SKM-1 treated with dmso at 0.1 percent for 144 hours (cell line): Measurements from ENCODE around the gene C2CD2.

ENCODE experiments used
- DNase-seq: peaks from one replicate; lab custom pipeline; 2025; ENCODE audit not compliant: unreplicated experiment; lab: John Stamatoyannopoulos, UW

The C2CD2 gene

DNA sequence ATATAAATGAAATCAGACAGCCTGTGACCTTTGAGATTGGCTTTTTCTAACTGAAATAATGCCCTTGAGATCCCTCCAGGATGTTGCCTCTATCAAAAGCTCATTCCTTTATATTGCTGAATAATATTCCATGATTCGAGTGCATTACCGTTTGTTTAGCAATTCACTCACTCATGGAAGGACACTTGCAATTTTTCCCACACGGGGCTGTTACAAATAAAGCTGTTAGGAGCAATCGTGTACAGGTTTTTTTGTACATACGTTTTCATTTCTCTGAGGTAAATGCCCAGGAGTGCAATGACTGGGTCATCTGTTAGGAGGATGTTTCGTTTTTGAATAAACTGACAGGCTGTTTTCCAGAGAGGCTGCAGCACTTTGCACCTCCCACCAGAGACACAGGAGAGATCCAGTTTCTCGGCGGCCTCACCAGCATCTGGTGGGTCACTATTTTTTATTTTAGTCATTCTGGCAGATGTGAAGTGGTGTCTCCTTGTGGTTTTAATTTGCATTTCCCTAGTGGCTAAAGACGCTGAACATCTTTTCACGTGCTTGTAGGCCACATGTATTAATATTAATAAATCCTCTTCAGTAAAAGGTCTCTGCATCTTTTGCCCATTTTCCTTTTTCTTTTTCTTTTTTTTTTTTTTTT lies 85.6 kb downstream of the C2CD2 start:
- no peak for DNase-seq

DNA sequence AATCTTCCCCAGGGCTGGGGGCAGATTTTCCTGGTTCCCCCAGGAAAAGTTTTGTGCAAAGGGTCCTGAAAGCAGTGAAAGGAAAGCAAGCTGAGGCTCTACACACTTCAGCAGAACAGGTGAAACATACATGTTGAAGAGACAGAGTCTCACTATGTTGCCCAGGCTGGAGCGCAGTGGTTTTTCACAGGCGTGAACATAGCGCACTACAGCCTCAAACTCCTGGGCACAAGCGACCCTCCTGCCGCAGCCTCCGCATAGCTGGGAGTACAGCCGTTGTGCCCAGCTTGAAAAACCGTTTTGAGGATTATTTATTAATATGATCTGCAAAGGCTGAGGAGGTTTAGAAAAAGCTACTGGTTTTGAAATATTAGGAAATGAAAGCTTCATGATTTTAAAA lies 86.5 kb downstream of the C2CD2 start:
- no peak for DNase-seq

DNA sequence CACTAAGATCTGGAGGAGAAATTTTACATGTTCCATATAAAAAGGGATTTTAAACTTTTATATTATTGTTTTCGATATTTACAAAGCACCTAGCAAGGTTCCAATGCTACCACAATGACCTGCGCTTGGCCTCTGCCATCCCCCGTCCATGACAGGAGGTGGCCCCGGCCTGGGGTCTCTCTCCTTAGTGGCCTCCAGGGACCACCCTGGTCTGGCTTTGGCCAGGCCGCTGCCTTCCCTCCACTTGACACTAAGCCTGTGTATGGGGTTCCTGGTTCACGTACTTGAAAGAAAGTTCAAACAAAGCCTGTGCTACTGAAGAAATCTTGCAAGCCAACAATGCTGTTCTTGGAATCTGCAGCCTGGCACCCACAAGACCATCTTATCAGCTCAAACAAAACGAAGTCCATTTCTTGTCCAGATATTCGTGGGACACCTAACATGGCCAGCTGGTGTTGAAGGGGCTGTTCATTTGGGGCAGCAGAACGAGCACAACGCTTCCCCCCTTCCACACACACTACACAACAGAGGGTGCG lies 87.5 kb downstream of the C2CD2 start:
- DNase-seq = no peak

DNA sequence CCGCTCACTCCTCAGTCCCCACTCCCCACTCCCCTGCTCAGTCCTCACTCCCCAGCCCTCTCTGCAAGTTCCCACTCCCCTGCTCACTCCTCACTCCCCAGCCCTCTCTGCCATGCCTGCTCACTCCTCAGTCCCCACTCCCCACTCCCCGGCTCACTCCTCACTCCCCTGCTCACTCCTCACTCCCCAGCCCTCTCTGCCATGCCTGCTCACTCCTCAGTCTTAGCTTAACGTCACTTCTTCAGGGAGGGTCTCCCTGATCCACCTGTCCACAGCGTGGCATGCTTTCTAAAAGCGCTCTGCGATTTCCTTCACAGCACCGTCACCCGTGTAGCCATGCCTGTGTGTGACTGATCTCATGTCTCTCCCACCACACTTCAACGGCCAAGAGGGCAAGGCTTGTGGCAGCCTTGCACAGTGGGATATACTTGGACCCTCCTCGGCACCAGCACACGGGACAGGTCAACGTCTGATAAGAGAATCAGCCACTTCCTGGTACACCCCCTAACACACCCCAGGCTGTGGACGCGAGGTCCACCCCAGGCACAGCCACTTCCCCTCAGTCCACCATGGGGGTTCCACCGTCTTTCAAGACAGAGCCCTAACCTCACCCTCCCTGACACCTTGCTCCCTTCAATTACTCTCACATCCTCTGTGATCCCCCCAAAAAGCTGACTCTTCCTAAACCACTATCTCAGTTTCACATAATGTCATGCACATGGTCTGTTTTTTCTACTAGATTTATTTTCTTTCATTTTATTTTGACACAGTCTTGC lies 88.6 kb downstream of the C2CD2 start:
- DNase-seq = no peak

DNA sequence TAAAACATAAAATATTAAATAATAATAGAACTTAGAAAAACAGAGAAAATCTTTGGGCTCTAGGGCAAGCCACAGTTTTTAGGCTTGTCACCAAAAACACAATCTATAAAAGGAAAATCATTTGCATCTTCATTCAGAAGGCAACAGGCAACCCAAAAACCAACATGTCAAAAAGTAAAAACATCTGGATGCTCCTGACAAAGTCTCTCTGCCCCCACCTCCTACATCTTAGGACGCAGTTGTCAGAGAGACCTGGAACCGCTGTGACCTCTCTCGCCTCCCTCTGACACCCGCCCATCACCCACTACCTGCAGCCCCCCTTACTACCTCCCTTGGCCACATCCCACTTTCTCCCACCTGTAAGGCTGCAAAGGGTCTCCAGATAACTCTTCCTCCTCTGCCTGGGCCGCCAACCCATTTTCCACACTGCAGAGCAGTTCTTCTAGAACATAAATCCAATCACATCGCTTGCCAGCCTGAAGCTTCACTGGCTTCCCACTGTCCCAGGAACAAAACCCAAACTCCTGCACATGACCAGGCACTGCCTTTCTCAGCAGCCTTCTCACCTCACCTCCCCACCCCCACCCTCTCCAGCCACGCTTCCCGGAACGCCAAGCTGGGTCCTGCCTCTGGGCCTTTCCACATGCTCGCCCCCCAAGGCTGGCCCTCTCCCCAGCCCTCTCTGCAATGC lies 89.4 kb downstream of the C2CD2 start:
- DNase-seq = no peak

DNA sequence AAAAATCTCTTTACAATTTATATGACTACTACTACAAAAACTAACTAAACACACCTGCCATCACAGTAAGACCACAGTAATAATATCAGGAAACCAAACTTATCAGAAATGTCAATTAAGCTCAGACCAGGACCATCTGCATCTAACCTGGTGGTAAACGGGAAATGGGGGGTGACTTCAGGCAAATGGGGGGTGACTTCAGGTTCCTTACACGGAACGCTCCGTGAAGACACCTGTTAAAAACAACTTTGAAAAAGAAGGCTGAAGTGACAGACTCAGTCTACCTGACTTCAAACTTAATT lies 90.4 kb downstream of the C2CD2 start:
- no peak for DNase-seq

DNA sequence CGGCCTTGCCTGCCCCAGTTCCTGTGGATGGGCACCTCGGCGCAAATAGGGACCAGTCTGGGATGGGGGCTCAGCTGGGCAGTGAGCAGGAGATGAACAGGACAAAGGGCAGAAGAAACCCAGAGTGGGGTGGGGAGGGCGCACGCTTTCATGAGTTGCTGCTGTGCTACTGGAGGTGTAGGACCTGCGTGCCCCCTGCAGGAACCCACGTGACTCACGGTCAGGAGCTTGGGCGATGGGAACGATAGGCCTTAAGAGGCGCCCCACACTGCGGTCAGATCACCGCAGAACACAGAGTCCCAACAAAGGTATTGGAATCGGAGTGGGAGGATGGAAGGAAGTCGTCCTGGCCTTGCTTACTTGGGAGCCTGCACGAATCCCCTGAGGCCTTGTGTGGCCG lies 91.8 kb downstream of the C2CD2 start:
- no peak for DNase-seq

DNA sequence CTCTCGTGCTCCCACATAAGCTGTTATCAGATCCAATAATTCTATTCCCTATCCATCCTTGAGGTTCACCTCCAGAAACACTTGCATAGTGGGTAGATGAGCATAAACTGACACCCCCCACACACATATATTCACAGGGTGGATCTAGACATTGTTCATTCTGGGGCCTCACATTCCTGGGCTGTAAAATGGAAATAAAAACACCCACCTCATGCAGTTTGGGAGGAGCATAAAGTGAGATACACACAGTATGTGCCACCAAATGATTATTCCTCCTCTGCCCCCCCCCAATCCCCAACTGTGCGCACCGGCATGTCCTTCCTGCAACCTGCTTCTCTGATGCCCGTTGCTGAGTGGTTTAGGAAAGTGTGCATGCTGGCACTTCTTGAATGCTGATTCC lies 92.6 kb downstream of the C2CD2 start:
- no peak for DNase-seq

DNA sequence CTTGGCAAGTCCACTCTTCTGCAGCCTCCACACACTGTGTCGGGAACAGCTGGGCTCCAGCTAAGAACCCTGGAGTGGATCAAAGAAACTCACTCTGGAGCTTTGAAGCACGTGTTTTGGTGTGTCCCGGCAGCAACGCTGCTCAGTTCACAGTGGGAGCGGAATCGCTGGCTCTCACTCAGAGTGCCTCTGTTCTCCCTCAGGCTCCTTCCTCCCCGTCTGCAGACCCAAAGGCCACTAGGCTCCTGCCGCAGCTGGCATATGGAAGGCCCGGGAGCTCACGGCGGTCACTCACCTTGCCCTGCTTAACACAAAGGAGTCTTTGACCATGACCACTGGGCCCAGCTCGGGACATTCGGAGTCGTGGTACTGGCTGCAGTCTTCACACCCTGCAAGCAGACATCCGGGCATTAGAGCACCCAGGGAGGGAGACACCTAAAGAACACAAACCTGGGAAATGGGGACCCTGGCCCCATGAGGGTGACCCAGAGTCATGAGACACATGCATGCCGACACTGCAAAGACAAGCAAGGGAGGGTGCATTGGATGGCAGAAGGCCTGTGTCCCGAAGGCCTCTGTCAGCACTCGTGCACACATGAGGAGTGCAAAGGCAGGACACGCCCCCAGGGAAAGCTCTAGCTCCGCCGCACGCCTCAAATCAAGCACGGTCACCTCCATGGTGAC lies 94.4 kb downstream of the C2CD2 start:
- no peak for DNase-seq

DNA sequence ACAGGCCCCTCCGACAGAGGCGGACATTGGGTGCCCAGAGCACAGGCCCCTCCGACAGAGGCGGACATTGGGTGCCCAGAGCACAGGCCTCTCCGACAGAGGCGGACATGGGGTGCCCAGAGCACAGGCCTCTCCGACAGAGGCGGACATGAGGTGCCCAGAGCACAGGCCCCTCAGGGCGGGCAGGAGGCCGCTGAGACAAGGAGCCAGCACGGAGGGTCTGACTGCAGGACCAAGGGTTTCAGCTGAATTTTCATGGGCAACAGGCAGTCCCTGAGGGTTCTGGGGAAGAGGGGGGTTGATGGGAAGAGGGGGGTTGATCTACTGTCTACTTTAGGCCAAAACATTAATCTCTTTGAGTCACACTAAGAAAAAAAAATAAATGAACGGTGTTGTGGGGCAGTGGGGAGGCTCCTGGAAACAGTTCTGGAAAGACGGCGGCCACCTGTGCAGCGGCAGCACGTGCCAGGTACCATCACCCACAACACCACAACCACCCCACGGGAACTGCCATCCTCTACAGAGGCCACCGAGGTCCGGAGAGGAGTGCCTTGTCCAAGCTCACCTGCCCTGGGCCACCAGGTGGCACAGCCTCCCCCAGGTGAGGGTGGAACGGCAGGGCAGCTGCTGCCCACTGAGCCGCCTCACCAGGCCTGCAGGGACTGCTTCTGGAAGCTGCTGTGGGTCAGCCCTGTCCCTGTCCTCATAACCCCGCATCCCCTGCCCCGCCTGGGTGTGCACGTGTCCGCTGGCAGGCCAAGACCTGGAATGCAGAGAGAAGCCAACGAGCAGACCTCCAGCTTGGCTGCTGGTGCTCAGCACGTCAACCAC lies 95.1 kb downstream of the C2CD2 start:
- no peak for DNase-seq

DNA sequence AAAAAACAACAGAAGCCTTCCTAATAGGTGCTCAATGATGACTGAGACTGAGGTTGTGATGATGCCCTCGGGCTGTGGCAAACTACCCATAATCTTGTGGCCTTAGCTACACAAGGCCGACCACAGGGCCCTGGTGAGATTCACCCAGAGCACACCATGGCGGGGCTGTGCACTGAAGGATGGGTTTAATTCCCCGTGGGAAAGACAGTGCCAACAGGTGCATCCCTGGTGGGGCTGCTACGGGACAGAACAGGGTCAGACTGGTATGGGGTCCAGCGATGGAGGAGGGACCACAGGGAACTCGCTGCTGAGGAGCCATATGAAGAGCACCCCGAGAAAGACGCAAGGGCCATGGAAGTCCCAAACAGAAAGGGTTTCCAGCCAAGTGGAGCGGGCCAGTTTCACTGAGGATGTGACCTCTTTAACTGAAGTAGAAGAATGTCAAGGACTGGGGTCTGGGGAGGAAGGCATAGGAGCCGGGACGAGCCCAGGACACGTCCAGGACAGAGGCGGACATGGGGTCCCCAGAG lies 96.0 kb downstream of the C2CD2 start:
- DNase-seq = no peak

DNA sequence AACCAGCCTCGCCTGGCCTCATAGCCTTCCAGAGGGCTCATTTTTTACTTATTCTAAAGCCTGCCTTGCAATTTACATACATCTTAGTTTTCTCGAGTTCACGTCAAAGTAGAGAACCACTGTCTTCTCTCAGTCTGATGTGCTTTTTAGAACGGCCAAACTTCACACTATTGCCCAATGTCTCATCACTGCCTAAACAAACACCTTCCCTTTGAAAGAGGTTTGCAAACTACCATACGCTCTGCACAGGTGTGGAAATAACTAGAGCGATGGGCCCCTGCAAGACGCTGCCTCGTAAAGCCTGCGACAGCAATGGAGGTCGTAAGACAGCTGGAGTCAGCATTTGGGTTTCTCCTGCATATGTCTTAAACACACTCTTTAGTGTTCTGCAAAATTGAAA lies 97.2 kb downstream of the C2CD2 start:
- DNase-seq = no peak

DNA sequence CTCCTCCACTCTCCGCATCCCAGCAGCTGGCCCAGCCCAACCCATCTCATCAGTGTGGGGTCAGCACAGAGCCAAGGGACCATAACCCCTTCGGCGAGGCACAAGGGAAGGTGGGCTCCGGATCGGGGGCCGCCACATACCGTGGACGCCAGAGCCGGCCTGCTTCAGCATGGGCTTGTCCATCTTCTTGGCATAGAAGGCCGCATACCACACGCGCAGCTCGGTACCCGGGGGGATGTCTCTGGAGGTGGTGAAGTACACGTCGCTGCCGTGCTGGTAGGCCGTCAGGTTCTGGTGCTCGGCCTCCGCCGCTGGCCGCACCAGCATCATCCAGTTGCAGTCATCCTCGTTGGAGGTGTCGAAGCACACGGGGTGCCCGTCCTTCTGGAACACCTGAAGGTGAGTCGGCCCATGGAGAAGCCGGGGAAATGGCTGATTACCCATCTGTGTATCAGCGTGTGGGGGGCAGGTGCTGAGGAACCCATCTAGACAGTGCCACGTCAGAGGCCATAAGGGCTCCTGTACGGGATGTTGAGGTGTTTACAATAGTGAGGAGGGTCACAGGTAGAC lies 99.3 kb downstream of the C2CD2 start:
- no peak for DNase-seq

DNA sequence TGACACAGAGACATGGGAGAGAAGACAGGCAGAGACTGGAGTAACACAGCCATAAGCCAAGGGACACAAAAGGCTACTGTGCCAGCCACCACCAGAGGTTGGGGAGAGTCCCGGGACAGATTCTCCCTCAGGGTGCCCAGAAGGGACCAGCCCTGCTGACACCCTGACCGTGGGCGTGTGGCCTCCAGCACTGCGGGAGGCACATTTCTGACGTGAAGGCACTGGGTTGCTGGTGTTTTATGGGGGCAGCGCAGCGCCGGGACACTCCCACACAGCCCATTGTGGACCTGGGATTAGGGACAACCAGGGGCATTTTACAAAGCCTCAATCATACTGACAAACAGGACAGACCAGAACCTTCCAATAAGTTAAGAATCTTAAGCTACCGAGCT lies 100.9 kb downstream of the C2CD2 start:
- no peak for DNase-seq

DNA sequence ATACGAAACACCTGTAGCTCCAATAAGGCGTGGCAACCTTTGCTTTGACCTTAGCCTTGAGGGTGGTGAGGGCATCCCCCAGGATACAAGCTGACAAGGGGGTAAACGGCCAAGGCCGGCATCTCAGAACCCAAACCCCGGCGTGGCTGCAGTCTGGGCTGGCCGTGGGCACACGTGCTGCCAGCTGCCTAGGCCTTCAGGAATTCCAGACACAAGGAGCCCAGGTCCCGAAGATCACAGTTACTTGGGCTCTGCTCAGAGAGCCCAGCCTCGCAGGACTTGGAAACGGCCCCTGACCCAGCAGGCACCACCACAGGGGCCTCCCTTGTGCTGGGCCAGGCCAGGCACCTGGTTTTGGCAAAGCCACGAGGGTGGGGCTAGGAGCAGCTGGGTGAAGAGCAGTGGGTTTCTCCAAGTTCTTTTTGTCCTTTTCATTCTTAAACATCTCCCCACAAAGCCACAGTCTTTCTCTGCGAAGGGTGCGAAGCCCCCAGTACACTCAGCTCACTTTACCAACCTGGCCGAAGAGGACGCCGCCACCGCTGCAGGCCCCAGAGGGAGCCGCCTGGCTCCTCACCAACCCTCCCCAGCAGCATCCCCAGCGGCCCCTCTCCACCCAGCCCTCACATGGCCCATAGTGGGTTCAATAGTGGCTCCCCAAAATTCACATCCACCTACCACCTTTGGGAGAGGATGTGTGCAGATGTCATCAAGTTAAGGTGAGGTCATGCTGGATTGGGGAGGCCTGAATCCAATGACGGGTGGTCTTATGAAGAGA lies 101.5 kb downstream of the C2CD2 start:
- no peak for DNase-seq

DNA sequence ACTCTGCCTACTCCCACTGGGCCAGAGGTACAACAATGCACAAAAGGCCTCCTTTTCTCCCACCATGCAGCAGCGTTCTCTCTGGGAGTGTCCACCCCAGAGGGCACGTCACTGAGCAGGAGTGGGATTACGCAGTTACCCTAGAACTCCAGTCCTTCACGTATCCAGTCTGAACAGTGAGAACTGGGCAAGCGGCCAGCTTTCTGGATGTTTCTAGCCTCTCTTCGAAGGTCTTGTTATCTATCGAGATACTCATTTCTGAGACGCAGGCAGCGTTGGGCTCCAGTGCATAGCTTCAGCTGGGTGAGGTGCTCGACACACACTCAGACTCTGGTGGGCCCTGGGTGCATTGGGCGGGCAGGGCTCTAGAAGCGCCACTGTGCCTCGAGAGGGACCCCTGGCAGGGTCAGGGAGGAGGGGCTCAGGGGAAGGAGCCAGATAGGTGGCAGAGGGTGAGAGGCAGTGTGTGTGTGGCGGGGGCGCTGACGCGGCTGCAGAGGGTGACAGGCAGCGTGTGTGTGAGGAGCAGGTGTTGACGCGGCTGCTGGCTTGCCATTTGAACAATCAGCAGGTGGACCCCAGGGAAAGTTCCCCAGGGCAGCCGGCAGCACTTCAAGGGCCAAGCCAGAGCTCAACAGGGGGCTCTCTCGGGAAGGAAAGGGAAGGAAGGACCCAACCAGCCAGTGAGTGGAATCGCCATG lies 102.6 kb downstream of the C2CD2 start:
- no peak for DNase-seq

DNA sequence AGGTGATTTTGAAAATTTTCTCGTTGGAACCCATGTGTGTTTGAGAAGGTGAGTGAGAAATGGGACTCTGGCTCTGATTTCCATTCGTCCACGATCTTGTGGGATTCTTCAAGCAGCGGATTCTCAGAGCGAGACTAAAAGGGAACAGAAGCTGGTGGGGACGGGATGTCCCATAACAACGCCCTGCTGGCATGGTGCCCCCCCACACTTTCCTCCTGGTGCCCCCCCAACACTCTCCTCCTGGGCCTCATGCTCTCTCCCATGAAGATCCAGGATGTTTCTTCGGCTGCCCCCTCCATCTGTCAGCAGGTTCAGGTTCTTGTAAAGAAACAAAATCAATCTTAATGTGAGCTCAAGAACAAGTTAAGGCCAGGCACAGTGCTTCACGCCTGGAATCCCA lies 103.7 kb downstream of the C2CD2 start:
- no peak for DNase-seq

DNA sequence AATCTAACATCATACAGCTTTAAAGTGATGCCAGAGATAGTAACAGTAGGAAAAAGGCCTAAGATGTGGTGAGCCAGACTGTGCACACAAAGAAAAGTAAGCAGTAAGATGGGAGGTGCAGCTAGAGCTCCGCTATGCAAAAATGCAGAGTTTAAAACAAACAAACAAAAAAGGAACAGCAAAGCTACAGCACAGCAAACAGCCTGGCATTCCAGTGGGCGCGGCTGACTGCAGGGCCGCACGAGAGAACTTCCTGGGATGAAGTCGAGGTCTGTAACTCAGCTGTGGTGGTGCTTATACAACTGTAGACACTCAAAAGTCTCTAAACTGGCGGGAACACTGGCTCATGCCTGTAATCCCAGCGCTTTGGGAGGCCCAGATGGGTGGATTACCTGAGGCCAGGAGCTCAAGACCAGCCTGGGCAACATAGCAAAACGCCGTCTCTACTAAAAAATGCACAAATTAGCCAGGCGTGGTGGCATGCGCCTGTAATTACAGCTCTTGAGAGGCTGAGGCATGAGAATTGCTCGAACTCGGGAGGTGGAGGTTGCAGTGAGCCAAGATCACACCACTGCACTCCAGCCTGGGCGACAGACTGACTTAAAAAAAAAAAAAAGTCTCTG lies 104.7 kb downstream of the C2CD2 start:
- no peak for DNase-seq
